Activated CD8-positive, alpha-beta memory T cell treated with anti-CD3 and anti-CD28 coated beads for 4 hours (primary cell): ENCODE results near the gene FHAD1.

Experiments
- DNase-seq, 2 donors: peaks; one replicate each; pipeline ENCODE4 v3.0.0-alpha.2; 2020; ENCODE audit warnings: low read depth in 2 of 2

FHAD1 gene

GRCh38 chr1:15248216-15248615, 1.2 kb downstream of the FHAD1 start:
- no peak for DNase-seq

DNA sequence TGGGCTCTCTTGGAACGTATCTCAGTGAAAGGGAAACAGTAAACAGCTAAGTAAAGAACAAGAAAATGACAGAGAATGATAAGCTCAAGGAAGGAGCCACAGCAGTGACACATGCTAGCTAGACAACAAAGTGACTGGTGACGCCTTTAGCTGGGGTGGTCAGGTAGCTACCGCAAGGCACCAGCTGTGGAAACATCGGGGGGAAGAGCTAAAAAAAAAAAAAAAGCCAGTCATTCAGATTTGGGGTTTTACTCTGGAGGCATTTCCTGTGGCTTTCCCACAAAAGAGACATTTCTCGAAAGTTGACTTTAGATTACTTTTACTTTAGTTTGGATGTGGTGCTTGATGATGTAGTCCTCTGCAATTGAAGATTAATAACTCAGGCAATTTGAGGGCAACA, 2.1 kb downstream of the FHAD1 start:
- peak; percentile 16 to 44 for DNase-seq

DNA sequence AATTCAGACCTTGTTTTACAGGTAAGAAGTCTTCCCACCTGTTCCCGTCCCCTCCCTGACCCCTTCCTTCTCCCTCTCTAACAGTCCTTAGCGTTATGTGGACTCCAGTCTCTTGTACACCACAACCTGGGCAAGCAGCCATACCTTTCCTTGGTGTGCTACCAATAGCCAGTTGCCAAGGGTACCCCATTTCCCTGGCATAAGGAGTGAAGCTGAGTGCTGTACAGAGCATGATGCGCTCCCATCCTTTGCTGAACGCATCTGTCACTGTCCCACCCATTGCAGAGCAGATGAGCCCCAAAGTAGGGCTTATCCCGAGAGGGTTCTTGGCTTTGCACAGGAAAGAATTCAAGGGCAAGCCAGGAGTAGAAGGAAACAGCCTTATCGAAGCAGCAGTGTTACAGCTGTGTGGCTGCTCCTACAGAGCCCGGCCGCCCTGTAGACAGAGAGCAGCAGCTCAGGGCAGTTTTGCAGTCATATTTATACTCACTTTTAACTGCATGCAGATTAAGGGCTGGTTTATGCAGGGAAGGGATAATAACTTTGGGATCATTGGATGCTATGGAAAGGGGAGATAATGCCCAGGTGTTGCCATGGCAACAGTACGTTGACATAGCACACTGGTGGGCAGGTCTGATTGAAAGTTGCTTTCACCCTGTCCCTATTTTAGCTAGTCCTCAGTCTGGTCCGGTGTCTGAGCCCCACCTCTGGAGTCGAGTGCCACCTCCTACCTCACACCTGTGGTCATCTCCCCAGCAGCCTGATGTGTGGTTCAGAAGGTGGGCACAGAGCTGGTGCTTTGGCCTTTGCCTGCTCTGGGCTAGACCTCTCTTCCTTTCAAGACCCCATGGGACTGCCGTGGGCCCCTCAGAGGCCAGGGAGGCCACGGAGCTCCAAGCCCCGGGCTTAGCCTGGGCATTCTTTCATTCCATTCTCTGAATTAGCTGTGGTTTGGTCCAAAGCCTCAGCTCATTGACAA, 5.1 kb downstream of the FHAD1 start:
- no peak for DNase-seq

DNA sequence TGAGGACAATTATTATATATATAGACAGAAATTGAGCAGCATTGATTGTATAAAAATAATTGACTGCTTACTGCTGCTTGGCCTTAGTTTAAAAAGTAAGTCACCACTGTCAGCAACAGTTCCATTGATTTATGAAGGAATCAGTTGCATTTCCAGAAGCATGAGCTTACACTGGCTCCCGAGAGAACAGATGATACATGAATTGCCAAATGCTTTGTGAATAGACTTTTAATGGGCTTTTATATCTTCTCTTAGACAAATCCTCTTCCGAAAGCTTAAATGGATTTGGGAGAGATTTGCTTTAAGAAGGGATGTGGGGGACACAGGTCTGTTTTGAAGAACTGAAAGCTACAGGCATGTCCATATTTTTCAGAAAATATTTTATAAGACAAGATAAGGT, 7.5 kb downstream of the FHAD1 start:
- DNase-seq: no peak

DNA sequence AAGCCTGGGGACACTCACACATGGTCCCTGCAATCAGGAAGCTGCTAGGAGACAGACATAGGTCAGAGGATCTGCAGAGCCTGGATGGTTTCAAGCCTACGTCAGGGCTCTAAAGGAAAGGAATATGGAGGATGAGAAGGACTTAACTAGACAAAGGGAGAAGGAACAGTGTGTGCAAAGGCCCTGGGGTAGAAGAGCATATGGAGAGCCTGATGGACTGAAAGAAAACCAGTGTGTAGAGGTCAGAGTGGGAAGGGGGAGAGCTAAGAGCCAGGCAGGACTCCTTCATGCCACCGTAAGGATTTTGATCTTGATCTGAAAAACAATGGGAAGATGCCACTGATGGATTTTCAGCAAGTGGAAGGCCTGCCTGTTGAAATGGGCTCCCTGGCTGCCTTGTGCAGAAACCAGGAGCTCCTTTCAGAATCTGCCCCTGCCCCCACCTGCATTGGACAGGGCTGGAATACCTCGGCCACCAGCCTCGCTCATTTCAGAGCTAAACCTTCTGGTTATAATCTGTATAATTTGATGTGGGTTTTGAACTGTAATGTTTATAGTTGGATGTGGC, 8.6 kb downstream of the FHAD1 start:
- no peak for DNase-seq

DNA sequence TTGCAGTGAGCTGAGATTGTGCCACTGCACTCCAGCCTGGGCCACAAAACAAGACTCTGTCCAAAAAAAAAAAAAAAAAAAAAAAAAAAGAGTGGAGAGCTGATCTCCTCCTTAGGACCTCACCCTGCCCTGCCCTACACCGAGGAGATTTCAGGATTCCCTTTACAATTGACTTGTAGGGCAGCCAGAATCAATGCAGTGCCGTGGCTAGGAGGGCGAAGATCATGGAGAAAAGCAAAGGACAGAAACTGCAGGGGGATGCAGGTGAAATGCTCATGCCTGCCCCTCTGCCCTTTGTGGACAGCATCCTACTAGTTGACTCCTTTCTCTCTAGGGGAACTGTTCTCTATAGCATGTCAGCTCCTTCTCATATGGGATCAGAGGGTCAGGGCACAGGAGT, 9.6 kb downstream of the FHAD1 start:
- DNase-seq: no peak

GRCh38 chr1:15257309-15257708, 10.3 kb downstream of the FHAD1 start:
- DNase-seq: no peak

DNA sequence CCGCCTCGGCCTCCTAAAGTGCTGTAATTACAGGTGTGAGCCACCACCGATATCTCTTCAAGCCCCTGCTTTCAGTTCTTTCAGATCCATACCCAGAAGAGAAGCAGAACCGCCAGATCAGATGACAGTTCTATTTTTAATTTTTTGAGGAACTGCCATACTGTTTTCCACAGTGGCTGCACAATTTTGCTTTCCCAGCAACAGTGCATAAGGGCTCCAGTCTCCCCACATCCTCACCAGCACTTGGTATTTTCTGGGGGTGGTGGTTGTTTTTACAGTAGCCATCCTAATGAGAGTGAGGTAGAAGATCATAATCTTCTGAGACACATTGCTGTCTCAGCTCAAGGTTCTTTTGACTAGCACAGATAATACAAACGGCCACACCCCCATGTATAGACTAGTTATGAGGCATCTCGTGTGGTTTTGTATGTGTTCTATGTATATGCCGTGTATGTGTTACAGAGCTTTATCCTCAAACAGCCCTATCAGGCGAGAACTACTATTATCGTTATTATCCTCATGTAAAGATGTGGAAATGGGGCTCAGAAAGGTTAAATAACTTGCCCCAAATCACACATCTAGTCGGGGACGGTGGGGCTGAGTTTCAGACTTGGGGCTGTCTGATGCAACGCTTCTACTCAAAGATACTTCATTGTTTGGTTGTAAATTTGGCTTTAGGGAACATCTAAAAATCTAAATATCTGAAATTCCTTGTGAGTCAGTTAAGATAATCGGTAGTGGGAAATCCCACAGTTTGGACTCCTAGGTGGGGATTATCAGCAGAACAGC, 12.0 kb downstream of the FHAD1 start:
- DNase-seq: no peak

GRCh38 chr1:15259622-15260007, 12.6 kb downstream of the FHAD1 start:
- no peak for DNase-seq

- no peak for DNase-seq
Observed at GRCh38 chr1:15260418-15261154, 13.6 kb downstream of the FHAD1 start.

DNA sequence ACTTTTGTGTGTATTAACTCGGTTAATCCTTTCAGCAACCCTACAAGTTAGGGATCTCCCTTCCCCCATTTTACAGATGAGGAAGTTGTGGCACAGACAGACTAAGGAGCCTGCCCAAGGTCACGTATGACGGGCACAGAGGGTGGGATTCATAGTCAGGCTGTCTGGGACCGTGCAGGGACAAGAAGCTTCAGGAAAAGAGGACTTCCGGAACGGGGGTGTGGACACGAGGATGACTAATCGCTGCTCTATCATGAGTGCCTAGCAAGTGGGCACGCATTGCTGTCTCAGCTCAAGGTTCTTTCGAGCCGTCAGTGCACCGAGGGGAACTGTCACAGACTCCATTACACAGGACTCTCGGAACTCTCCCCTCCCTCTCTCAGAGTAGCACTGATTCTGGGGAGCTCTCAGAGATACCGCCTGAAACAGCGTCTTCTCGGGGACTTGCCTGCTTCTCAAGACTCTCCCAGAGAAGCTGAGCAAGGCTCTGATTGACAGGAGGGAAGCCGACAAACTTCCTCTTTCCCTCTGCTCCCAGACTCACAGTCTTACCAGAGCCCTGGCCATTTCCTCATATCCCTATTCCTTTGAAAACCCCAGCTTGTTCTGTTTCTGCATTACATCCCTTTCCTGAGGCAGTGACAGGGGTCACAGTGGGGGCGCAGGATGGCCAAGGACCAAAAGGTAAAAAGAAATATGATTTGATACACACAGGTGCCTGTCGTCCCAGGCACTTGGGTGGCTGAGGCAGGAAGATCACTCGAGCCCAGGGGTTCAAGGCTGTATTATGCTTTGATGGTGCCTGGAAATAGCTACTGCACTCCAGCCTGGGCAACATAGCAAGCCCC, 14.4 kb downstream of the FHAD1 start:
- DNase-seq: peak in 1 of 2 donors; percentile 12

DNA sequence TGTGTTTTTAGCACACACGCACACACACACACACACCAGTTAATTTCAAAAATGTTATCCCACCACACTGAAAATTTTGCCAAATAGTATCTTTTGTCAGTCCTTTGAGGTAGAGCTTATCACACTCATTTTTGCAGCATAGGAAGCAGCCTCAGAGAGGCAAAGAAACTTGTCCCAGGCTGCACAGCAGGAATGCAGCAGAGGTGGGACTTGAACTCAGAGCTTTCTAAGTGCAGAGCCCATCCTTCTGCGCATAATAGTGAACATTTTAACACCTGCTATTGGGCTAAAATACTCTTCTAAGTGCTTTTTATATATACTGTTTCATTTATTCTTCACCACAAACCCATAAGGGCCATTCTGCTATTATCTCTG, 15.0 kb downstream of the FHAD1 start:
- no peak for DNase-seq

DNA sequence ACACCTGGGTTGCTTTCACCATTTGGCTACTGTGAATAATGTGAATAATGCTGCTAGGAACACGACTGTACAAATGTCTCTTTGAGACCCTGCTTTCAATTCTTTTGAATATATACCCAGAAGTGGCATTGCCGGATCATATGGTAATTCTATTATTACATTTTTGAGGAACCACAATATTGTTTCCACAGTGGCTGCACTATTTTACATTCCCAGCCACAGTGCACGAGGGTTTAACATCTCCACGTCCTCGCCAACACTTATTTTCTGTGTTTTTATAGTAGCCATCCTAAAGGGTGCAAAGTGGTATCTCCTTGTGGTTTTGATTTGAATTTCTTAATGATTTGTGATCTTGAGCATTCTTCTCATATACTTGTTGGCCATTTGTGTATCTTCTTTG, 15.7 kb downstream of the FHAD1 start:
- no peak for DNase-seq

- DNase-seq: no peak
Observed at GRCh38 chr1:15264769-15265168, 17.7 kb downstream of the FHAD1 start.

DNA sequence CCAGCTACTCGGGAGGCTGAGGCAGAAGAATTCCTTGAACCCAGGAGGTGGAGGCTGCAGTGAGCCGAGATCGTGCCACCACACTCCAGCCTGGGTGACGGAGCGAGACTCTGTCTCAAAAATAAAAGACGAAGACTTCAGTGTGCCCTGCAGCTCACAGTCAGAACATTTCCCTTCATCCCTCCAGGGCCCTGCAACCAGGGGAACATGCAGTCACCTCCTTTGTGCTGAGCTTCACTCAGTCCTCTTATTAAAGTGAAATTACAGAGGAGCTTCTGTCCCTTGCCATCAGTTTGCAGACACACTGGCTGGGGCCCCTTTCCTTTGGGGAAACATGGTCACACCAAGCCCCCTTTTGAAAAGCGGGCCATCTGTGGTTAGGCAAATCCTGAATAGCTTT, 24.2 kb downstream of the FHAD1 start:
- DNase-seq: no peak

GRCh38 chr1:15272009-15272781, 25.2 kb downstream of the FHAD1 start:
- no peak for DNase-seq

DNA sequence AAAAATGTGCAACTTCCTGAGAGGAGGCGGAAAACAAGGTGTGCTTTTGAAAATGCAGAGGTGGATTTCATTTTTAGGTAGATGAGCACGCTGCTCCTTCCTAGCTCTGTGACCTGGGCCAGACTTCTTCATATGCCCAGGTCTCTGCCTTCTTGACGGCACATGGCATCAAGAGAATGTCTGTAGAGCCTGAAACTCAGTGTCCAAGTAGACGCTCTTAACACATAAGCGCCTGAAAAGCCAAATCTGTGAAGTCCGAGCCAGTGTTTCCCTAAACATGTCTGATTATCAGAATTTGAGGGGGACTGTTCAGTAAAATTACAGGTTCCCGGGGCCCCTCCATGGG, 25.7 kb downstream of the FHAD1 start:
- DNase-seq: no peak

DNA sequence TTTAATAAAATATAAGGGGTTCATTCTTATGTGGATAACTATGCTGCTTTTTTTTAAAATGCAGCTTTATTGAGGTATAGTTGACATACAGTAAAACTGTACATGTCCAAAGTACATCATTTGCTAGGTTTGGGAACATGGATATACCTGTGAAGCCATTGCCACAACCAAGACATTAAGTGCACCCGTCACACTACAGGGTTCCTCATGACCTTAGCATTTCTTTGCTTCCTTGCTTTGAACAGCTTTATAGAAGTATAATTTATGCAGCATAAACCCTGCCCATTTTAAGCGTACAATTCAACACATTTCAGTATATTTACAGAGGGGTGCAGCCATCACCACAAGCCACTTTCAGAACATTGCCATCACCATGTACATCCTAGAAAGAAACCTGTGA, 26.3 kb downstream of the FHAD1 start:
- no peak for DNase-seq

DNA sequence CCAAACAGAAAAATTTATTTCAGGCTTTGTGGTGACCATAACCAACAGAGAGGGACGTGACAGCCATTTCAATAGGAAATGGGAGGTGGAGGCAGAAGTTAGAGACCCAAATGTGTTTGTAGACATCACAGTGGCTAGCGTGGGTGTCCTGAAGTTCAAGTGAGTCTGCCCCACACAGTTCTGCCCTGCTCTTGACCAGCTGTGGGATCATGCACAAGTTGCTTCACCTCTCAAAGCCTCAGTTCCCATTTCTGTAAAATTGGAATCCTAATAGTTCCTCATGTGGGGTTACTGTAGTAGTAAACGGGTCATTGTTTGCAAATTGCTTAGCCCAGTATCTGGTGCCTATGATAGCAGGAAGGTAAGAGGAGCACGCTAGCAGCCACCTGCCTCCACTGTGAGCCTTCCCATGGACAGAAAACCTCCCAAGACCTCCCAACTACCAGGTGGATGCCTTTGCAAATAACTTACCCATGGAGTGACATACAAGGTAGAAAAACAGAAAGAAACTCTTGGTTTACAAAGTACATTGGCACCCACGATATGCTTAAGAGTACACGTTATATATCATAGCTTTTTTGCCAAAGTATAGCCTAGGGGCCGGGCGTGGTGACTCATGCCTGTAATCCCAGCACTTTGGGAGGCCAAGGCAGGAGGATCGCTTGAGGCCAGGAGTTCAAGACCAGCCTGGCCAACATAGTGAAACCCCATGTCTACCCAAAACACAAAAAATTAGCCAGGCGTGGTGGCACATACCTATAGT, 29.1 kb downstream of the FHAD1 start:
- DNase-seq: no peak
